ENCODE measurements around the gene ACOD1. TPM values are rescaled to one million over a fixed set of nuclear protein-coding genes. Genes with fewer than 3 reads are reported as not detected.

The ACOD1 gene
- total RNA-seq, 1 donor from 2014 or later, result not detected

- H3K36me3 ChIP-seq, result no peaks in the 10 kb centered on the region
- intact Hi-C loops (cut with DNase I), result no loop called here
- DNase-seq, result peak; percentile 91
- peak; percentile 99 for ATAC-seq
- TF ChIP-seq CTCF (IDR thresholded peaks at IDR 0.05), result peak; percentile 97
- H3K9me3 ChIP-seq, result no peaks in the 10 kb centered on the region
- peaks cover 3% of the 10 kb centered on the region for H3K4me1 ChIP-seq
- no peak overlapping the region for H3K27ac ChIP-seq
- H3K4me3 ChIP-seq, result peak overlapping the region; percentile 22
- H3K27me3 ChIP-seq, result peaks cover 17% of the 10 kb centered on the region
Measured at GRCh38 chr13:76980075-76980718, 31.9 kb downstream of the ACOD1 start.

- ATAC-seq, result no peak
- Histone ChIP-seq H3K4me1 (peaks cover 3% of the 10 kb centered on the region), H3K9me3 (no peaks in the 10 kb centered on the region), H3K27ac (no peak overlapping the region), H3K27me3 (peaks cover 17% of the 10 kb centered on the region), H3K36me3 (no peaks in the 10 kb centered on the region), H3K4me3 (no peak overlapping the region)
- intact Hi-C loops (cut with DNase I), result no loop called here
- DNase-seq, result no peak
- no peak for TF ChIP-seq CTCF (IDR thresholded peaks at IDR 0.05)
Measured at GRCh38 chr13:76982061-76982460, 33.8 kb downstream of the ACOD1 start.

- peaks cover 17% of the 10 kb centered on the region for H3K27me3 ChIP-seq
- no peak for TF ChIP-seq CTCF (IDR thresholded peaks at IDR 0.05)
- H3K9me3 ChIP-seq, result no peaks in the 10 kb centered on the region
- H3K36me3 ChIP-seq, result no peaks in the 10 kb centered on the region
- no peak overlapping the region for H3K4me3 ChIP-seq
- intact Hi-C loops (cut with DNase I), result no loop called here
- no peak for ATAC-seq
- H3K4me1 ChIP-seq, result peaks cover 3% of the 10 kb centered on the region
- no peak for DNase-seq
- H3K27ac ChIP-seq, result no peak overlapping the region
Measured at GRCh38 chr13:76983676-76984075, 35.4 kb downstream of the ACOD1 start.

GRCh38 chr13:76991432-76991795, 43.1 kb downstream of the ACOD1 start:
- no peaks in the 10 kb centered on the region for H3K27me3 ChIP-seq
- DNase-seq (no peak), ATAC-seq (peak; percentile 37)
- peak overlapping the region; percentile 59 for H3K4me3 ChIP-seq
- intact Hi-C loops (cut with DNase I), result no loop called here
- no peak for TF ChIP-seq CTCF (IDR thresholded peaks at IDR 0.05)
- peaks cover 22% of the 10 kb centered on the region for H3K4me1 ChIP-seq
- H3K9me3 ChIP-seq, result no peaks in the 10 kb centered on the region
- peaks cover 6% of the 10 kb centered on the region for H3K36me3 ChIP-seq
- H3K27ac ChIP-seq, result peak overlapping the region; percentile 94

GRCh38 chr13:76991796-76992547, 43.7 kb downstream of the ACOD1 start, which contains the start of gene CLN5:
CLN5 (plus strand) TSS chr13:76992081; CDS start chr13:76992099, 18 bp downstream.
- Histone ChIP-seq H3K27ac (peak within 1 kb of the TSS; percentile 94), H3K27me3 (no peaks in the 10 kb centered on the region), H3K9me3 (no peaks in the 10 kb centered on the region), H3K4me3 (peak within 1 kb of the TSS; percentile 59), H3K36me3 (peaks cover 12% of the 10 kb centered on the region), H3K4me1 (peaks cover 22% of the 10 kb centered on the region)
- no peak for TF ChIP-seq CTCF (IDR thresholded peaks at IDR 0.05)
- peak; percentile 98 for ATAC-seq
- DNase-seq, result peak; percentile 98
- intact Hi-C loops (cut with DNase I), result no loop called here

Data from upper lobe of right lung (tissue), 1 donor.